ENCODE measurements around the gene CRTC1.

Gene CRTC1

DNA sequence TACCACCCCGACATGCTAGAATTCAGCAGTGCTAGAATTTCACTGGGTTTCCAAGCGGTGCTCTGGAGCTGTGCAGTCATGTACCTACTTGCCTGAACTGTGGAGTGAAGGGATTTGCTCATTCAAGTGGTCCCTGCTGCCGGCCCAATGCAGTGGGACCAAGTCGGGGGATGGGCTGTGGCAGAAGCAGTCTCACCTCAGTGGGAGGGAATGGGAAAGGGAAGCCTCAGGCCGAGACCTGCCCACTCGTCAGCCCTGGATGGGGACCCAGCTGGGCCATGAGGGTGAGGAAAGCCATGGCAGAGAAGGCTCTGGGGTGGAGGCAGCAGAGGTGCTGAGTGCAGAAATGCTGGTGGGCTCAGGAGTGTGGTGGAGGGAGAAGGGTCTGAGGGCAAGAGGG, 31.7 kb upstream of the CRTC1 start:
- DNase-seq (ENCODE audit: low spot score) (no peak), FAIRE-seq (no peak)

DNA sequence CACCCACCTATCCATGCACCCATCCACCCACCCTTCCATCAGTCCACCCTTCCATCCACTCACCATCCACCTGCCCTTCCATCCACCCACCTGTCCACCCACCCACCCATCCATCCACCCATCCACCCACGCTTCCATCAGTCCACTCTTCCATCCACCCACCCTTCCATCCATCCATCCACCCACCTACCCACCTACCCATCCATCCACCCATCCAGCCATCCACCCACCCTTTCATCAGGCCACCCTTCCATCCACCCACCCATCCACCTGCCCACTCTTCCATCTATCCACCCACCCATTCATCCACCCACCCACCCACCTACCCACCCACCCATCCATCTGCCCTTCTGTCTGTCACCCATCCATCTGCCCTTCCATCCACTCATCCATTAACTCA, 29.6 kb upstream of the CRTC1 start:
- no peak for DNase-seq (ENCODE audit: low spot score)
- FAIRE-seq: no peak

DNA sequence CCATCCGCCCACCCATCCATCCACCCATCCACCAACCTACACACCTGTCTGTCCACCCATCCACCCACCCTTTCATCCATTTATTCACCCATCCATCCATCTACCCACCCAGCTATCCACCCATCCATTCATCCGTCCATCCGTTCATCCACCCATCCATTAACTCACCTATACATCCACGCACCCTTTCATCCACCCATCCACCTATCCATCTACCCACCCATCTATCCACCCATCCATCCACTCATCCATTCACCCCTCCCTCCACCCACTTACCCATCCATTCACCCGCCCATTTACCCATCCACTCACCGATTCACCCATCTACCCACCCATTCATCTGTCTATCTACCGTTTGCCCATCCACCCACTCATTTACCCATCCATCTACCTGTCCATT, 29.0 kb upstream of the CRTC1 start:
- FAIRE-seq: no peak
- no peak for DNase-seq (ENCODE audit: low spot score)

DNA sequence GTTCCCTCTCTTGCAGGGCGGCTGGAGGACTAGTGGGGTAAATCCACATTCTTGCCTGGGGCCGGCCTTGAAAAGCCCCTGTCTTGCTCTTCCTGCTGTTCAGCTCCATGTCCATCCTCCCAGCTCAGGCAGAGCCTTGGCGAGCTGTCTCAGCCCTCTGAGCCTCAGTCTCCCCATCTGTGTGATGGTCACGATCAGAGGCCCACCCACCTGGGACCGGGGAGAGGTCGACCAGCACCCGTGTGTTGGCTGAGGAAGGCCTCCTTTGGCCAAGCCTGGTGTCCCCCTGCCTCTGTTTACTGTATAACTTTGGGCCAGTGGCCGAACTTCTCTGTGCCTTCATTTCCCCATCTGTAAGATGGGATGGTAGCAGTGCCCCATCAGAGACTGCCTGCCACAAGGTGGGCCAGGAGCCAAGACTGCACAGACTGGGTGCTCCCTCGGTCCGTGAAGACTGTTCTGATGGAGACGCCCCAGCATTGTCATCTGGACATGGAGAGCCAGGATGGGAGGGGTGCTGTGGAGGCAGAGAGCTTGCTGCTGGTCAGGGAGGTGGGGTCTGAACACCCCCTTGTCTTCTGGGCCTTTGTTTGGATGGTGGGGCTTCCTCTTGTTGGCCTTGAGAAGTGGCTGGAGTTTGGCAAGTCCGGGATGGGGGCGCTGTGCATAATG, 28.2 kb upstream of the CRTC1 start:
- no peak for FAIRE-seq
- no peak for DNase-seq (ENCODE audit: low spot score)

DNA sequence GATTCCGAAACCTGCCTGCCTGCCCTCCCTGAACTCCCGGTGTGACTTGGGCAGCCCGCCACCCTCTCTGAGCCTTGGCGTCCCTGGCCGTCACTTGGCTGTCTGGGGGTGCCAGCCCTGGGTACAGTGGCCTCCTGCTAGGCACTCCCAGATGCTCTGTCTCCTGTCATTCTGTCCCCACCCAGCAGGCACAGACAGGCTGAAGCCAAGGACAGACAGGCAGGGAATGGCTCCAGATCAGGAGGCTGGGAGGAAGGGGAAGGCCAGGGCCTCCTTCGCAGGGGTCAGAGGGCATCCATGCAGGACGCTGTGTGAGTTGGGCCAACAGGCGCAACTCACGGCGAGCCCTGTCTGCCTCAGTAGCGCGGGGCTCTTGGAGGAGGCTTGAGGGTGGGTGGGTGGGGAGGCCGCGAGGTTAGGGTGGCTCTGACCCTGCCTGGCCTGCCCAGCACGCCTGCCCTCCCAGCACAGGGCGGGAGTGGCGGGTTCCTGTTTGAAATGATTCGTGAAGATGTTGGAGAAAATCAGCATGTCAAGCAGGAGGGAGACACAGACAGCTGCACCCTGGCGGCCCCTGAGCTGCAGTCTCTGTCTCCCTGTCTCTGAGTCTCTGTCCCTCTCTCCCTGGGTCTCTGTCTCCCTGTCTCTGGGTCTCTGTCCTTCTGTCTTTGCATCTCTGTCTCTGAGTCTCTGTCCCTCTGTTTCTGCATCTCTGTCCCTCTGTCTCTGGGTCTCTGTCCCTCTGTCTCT, 27.0 kb upstream of the CRTC1 start:
- no peak for FAIRE-seq

DNA sequence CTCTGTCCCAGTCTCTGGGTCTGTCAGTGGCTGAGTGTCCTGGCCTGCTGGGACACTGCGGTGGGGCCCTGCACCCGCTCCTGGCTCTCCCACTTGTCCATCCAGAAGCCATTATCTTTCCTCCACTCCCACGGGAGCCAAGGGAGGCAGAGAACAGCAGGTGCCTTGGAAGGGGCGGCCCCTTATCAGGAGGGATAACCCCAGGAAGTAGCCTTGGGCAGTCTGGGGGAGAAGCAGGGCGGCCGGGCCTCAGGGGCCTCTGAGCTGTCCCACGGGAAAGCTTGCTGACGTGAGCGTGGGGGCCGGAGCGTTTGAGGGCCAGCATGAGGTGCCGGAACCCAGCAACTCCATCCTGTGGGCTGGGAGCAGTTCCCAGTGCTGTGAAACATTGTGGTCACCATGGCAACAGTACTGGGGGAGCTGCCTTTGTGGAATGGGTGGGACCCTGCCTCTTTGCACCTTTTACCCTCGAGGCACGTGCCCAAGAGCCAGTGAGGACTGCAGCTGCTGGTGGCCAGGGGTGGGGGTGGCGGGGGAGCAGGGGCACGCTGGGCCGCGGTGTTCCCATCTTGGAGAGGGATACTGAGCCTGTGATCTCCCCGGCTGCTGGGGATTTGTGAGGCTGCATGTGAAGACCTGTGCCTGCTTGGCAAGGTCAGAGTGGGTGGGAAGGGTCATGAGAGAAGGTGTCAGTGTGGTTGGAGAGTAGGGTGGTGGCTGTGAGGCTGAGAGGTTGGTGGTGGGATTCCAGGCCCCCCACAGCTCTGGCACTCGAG, 25.7 kb upstream of the CRTC1 start:
- DNase-seq (ENCODE audit: low spot score): peak; percentile 37
- no peak for FAIRE-seq

More for the DNA sequence above, 27.0 kb upstream of the CRTC1 start:
- no peak for DNase-seq (ENCODE audit: low spot score)

DNA sequence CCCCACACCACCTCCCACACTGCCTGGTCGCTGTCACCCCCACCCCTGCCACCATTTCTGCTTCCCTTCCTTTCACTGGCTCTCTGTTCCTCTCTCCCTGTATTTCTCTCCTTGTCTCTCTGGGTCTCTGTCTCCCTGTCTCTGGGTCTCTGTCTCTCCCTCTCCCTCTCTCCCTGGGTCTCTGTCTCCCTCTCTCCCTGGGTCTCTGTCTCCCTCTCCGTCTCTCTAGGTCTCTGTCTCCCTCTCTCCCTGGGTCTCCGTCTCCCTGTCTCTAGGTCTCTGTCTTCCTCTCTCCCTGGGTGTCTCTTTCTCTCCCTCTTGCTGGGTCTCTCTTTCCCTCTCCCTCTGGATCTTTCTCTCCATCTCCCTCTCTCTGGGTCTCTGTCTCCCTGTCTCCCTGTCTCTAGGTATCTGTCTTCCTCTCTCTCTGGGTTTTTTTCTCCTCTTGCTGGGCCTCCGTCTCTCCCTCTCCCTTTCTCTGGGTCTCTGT, 25.1 kb upstream of the CRTC1 start:
- DNase-seq (ENCODE audit: low spot score) (no peak), FAIRE-seq (no peak)

DNA sequence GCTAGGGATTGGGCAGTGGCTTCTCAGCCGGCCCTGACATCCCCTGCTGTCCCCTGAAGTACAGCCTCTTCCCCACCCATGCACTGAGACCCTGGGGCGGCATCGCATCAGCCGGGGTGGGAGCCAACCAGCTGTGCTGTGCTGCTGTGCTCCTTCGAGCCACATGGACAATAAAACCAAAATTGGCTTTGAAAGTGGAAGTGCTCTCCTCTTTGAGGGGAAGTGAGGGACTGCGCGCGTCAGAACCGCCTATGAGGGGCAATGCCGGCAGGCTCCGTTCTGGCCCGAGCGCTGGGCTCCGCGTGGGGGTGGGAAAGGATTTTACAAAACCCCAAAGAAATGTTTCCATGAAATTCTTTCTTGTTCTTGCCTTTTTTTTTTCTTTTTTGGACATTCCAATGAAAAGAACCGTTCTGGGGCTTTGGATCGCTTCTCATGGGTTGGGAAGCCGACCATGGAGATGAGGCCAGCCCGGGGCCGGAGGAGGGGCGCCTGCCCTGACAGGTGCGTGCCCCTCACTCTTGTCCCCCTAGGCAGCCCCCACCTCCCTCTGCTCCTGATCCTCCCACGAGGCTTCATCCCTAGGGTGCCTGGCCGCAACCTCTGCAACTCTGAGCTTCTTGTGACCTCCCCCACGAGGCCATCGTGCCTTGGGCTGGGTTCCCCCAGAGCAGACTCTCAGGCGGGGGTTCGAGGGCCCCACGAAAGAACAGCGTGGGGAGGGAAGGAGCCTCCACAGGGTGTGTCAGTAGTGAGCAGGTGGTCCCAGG, 24.0 kb upstream of the CRTC1 start:
- no peak for DNase-seq (ENCODE audit: low spot score)
- FAIRE-seq: no peak

DNA sequence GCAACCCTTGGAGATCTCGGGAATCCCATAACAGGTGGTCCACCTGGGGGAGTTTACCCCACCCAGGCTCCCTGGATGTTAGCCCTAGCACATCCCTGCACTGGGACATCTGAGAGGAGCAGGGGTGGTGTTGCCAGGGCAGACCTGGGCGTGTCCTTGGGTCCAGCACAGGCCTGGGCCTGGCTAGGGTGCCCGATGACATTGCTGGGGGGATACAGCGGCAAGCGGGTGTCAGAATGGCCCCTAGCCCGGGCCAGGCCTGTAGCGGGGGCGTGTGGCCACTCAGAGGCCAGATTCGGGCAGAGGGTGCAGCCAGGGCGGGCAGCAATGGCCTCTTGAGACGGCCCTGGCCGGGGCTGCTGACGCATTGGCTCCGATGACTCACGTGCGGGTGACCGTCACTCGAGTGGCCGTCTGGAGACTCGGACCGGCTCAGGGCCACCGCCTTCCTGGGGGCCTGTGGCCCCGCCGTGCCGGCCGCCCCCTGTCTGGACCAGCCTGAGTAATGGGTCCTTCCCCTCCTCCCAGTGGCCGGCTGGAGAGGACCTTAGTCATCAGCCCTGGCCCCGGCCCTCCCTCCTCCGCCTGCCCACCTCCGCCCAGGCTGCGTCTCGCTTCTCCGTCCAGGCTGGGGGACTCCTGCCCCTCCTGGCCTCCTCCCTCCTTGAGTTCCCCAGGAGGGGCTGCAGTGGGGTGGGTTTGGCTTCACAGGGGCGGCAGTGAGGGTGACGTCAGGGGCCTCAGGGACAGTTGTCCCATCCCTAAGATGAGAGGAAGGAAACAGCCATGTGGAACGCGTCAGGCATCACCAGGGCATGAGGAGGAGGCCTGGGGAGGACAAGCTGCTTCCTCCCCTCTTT, 23.2 kb upstream of the CRTC1 start:
- peak; percentile 60 for FAIRE-seq
- peak; percentile 85 for DNase-seq (ENCODE audit: low spot score)

DNA sequence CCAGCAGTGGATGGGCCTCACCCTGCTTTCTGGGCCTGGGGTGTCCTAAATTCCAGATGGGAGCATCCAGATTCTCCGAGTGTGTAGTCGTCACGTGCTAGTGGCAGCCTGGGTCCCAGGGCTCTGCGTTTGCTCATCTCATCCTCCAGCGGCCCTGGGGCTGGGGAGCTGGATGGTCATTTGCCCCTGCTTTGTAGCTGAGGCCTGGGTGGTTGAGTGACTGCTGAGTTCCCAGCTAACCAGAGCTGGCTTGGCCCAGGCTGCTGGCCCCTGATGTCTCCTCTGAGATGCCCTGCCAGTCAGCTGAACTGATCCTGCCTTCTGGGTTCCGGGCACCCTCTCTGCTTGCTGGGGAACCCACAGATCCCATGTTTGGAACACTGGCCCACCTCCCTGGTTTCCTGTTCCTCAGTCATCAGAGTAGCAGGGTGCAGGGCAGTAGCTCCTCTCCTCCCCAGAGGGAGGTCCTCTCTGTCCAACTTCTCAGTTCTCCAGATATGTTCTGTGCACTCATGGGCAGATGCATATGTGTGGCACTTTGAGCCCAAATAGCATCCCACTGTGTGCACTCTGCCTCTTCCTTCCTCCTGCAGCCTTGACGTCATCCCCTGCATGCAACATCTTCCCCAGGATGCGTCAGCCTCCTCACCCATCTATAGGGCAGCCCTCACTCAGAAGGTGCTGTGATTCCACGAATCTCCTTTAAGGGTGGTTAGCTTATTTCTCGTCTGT, 22.4 kb upstream of the CRTC1 start:
- no peak for FAIRE-seq
- DNase-seq (ENCODE audit: low spot score): no peak

DNA sequence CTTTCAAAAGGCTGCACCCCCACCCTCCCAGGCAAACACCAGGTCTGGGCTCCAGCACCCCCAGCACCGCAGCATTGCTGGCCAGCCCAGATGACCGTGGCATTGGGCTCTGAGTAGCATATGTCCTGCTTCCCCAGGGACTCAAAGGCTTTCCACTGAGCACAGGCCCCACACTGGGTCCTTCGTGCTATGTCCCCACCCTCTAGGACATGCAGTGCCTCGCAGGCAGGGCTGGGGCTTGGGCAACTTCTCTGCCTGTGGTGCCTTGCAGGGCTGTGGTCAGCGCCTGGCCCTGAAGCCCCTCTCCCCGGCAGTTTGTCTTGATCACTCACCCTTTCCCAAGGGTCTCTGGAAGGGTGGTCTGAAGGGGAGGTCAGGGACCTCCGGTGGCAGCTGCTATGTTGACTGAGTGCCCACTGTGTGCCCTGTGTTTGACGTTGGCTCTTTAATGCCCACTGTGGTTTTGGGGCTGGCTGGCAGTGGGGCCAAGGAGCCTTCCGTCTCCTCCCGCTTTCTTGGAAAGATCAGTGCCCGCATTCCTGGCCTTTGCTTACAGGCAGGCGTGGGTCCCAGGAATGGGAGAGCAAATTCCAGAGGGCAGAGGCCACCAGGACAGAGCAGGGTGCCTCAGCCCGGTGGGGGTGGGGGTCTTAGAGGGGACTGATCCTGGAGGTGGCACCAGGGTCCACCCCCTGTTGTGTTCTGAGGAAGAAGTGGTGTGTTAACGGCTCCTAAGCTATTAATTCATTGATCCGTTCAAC, 20.3 kb upstream of the CRTC1 start:
- DNase-seq (ENCODE audit: low spot score): no peak
- FAIRE-seq: no peak

DNA sequence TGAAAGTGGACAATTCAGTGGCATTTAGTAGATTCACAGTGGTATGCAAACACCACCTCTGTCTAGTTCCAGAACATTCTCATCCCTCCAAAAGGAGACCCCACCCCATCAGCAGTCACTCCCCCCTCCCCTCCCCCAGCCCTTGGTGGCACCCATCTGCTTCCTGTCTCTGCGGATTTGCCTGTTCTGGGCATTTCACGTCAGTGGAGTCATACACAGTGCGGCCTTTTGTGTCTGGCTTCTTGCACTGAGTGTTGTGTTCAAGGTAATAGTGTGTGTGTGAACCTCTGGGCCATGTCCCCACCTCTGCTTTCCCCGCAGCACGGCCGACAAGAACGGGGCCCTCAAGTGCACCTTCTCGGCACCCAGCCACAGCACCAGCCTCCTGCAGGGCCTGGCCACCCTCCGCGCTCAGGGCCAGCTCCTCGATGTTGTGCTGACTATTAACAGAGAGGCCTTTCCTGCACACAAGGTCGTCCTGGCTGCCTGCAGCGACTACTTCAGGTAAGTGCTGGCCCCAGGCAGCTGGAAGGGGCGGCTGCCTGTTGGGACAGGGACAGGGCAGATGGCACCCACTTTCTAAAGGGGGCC, 19.4 kb upstream of the CRTC1 start:
- no peak for FAIRE-seq
- DNase-seq (ENCODE audit: low spot score): no peak

DNA sequence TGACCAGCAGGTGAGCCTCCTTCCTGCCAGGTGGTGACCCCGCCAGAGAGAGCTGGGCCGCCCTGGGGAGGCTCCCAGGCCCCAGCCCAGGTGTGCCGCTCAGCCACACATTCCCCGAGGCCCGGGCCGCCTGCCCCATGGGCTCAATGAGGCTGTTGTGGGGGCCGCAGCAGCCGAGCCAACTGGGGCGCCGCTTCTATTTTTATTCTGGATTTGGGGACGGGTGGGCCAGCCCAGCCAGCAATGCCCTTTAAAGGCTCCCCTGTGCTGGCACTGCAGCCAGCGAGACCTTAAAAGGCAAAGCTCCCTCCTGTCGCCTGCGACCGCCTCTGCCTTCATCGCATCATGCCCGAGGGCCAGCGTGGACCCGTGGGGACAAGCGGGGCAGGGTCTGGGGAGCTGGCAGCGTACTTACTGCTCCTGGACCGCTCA, 17.7 kb upstream of the CRTC1 start:
- FAIRE-seq (no peak), DNase-seq (ENCODE audit: low spot score) (no peak)

DNA sequence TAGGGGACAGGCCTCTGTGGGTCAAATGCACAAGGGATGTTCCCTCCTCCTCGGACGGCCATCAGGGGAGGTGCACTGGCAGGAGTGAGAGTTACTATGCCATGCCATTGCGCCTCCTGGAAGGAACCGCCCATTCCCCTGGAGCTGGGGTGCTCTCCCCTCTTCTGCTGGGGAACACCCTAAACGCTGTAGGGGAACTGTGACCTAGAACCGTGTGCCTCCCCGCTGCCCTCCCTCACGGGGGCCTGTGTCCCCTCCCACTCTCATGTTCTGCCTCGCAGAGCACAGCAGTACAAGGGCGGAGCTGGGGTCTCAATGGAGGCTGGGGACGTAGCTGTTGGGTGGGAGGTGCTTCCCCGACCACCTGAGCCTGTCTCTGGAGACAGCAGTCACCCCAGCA, 17.2 kb upstream of the CRTC1 start:
- DNase-seq (ENCODE audit: low spot score): no peak
- no peak for FAIRE-seq

DNA sequence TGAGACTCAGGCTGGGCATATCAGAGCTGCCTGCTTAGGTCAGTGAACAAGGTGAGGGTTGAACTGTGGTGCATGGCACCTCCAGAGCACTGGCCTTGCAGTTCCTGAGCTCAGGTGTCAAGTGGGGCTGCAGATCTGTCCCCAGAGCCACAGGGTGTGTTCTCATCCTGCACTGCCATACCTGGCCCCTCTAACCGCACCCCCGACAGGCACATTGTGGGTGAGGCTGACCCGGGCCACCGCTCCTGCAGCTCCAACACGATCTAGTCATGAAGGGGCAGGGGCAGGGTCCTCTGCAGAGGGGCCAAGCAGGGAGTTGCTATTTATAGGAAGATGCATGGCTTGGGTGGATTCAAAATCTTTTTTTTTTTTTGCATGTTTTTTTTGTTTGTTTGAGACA, 16.7 kb upstream of the CRTC1 start:
- no peak for FAIRE-seq
- DNase-seq (ENCODE audit: low spot score): no peak

DNA sequence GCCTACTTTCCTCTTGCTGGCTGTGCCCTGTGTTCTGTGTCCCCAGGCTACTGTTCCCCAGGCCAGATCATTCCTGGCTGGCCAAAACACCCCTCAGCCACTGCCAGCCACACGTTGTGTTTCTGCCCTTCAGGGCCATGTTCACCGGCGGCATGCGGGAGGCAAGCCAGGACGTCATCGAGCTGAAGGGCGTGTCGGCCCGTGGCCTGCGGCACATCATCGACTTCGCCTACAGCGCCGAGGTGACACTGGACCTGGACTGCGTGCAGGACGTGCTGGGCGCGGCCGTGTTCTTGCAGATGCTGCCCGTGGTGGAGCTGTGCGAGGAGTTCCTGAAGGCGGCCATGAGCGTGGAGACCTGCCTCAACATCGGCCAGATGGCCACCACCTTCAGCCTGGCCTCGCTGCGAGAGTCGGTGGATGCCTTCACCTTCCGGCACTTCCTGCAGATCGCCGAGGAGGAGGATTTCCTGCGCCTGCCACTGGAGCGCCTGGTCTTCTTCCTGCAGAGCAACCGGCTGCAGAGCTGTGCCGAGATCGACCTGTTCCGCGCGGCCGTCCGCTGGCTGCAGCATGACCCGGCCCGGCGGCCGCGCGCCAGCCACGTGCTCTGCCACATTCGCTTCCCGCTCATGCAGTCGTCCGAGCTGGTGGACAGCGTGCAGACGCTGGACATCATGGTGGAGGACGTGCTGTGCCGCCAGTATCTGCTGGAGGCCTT, 15.8 kb upstream of the CRTC1 start:
- no peak for FAIRE-seq
- no peak for DNase-seq (ENCODE audit: low spot score)

DNA sequence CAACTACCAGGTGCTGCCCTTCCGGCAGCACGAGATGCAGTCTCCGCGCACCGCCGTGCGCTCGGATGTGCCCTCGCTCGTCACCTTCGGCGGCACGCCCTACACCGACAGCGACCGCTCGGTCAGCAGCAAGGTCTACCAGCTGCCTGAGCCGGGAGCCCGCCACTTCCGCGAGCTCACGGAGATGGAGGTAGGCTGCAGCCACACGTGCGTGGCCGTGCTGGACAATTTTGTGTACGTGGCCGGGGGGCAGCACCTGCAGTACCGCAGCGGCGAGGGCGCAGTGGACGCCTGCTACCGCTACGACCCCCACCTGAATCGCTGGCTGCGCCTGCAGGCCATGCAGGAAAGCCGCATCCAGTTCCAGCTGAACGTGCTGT, 15.2 kb upstream of the CRTC1 start:
- DNase-seq (ENCODE audit: low spot score): no peak
- no peak for FAIRE-seq

Measured in RCC 7860 (cell line).